Measurements from ENCODE around the gene QARS1. TPM values are rescaled to one million over a fixed set of nuclear protein-coding genes. Genes with fewer than 3 reads are reported as not detected.

QARS1 gene
- total and polyA plus RNA-seq, 2 donors (not counting 1 experiment from before 2014, with no cell fraction given) = 282 to 426 TPM

DNA sequence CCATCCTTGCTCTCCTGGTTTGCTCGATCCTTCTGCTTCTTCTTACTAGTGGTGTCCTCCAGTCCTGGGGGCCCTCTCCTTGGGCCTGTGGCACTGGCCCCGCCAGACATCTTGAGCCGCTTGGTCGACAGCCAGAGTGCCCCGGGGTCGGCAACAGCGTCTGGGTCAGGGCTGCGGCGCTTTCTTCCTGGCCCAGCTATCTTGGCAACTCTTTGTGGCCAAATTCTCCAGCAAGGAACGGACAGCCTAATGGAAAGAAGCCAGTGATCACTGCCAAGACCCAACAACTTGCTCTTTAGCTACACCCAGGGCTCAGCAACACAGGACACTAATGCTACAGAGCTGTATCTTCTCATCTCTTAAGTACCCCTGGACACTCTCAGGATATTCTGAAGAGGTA is 14.5 kb upstream of the QARS1 start:
- no peak overlapping the region for H3K4me3 ChIP-seq (ENCODE audit: control extremely low read depth in 1 of 5, extremely low read depth in 1 of 5, insufficient read depth in 1 of 5, low read depth in 2 of 5, low read length in 4 of 5)
- CTCF ChIA-PET = interaction anchor here (0.6 to 1.0 kb wide), 2 partner anchors 12 to 131 kb away, joined by 3 to 4 read pairs; no protein-coding TSS in a partner anchor
- no peaks in the 10 kb centered on the region for H3K27me3 Mint-ChIP-seq

DNA sequence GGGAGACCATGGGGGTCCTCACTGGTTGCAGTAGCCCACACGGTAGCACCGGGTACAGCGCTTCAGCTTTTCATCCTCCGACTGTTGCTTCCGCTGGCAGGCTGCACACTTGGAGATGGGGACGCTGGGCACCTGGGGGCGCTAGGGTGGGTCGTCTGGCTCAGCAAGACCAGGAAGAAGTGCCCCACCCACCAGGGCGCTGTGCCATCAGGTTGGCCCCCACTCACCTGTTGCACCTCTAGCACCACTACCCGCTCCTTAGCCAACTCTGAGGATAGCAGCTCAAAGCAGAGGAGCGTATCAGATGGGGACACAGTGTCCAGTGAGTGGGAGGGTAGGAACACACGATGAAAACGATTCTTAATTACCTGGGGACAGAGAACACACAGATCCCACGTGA is 7.7 kb upstream of the QARS1 start:
- Histone ChIP-seq H4K20me1 (ENCODE audit: control insufficient read depth, insufficient read depth, low read length, poor library complexity, severe bottlenecking) (peaks cover 11% of the 10 kb centered on the region), H2AFZ (ENCODE audit: insufficient read depth, low read depth, low read length, poor library complexity, severe bottlenecking) (no peak overlapping the region), H3K36me3 (replicated peaks in 1 of 2; ENCODE audit: control extremely low read depth in 1 of 2, control insufficient read depth in 1 of 2, extremely low read depth in 1 of 2, insufficient read depth in 2 of 2, low read length in 1 of 2) (peaks cover 0 to 86% of the 10 kb centered on the region in 2 experiments), H3K27me3 (replicated peaks in 1 of 4; ENCODE audit: control extremely low read depth in 1 of 4, control insufficient read depth in 3 of 4, insufficient read depth in 4 of 4, low read length in 3 of 4) (no peaks in the 10 kb centered on the region), H3K4me3 (ENCODE audit: control extremely low read depth in 1 of 5, extremely low read depth in 1 of 5, insufficient read depth in 1 of 5, low read depth in 2 of 5, low read length in 4 of 5) (no peak overlapping the region), H3K79me2 (ENCODE audit: control insufficient read depth, insufficient read depth, low read length) (peaks cover 29% of the 10 kb centered on the region), H3K4me1 (ENCODE audit: control insufficient read depth in 2 of 2, insufficient read depth in 2 of 2, low read length in 2 of 2) (no peaks in the 10 kb centered on the region), H3K4me2 (replicated peaks; ENCODE audit: low read depth, low read length, poor library complexity, severe bottlenecking) (no peak overlapping the region), H3K9me3 (ENCODE audit: control extremely low read depth in 1 of 3, control insufficient read depth in 2 of 3, insufficient read depth in 1 of 3, low read length in 2 of 3) (no peaks in the 10 kb centered on the region), H3K9ac (ENCODE audit: low read length) (no peak overlapping the region), H3K27ac (ENCODE audit: low read length in 2 of 2) (no peak overlapping the region)
- intact Hi-C loops (cut with micrococcal nuclease) = no loop called here
- POLR2A ChIA-PET = no interaction called here
- CTCF ChIA-PET = no interaction called here
- ATAC-seq (ENCODE audit: low read depth) (no peak), DNase-seq (no peak)
- over 99% methylated on average over 13 of the region's 14 CpGs for WGBS (ENCODE audit: insufficient coverage)
- Mint-ChIP-seq H3K9me3 (ENCODE audit: insufficient read depth) (no peaks in the 10 kb centered on the region), H3K4me1 (no peaks in the 10 kb centered on the region), H3K27ac (no peak overlapping the region), H3K4me3 (no peak overlapping the region), H3K27me3 (no peaks in the 10 kb centered on the region)
- TF ChIP-seq EZH2 (IDR thresholded peaks at IDR 0.05; ENCODE audit: borderline replicate concordance, insufficient read depth, low read depth, low read length, poor library complexity, severe bottlenecking) = no peak

More for the DNA sequence above, 14.5 kb upstream of the QARS1 start:
- WGBS (ENCODE audit: insufficient coverage) = 97% methylated on average over 10 of the region's 10 CpGs
- intact Hi-C loops (cut with micrococcal nuclease) = no loop called here
- peaks cover 46% of the 10 kb centered on the region for H3K79me2 ChIP-seq (ENCODE audit: control insufficient read depth, insufficient read depth, low read length)
- no peak overlapping the region for H3K27ac Mint-ChIP-seq
- H3K4me1 Mint-ChIP-seq = peaks cover 15% of the 10 kb centered on the region
- H3K4me2 ChIP-seq (replicated peaks; ENCODE audit: low read depth, low read length, poor library complexity, severe bottlenecking) = peak overlapping the region; percentile 88
- peaks cover 11% of the 10 kb centered on the region for H4K20me1 ChIP-seq (ENCODE audit: control insufficient read depth, insufficient read depth, low read length, poor library complexity, severe bottlenecking)
- H3K36me3 ChIP-seq (replicated peaks in 1 of 2; ENCODE audit: control extremely low read depth in 1 of 2, control insufficient read depth in 1 of 2, extremely low read depth in 1 of 2, insufficient read depth in 2 of 2, low read length in 1 of 2) = peaks cover 0 to 50% of the 10 kb centered on the region in 2 experiments
- no peak for TF ChIP-seq EZH2 (IDR thresholded peaks at IDR 0.05; ENCODE audit: borderline replicate concordance, insufficient read depth, low read depth, low read length, poor library complexity, severe bottlenecking)
- TF ChIP-seq, protein P1, sequence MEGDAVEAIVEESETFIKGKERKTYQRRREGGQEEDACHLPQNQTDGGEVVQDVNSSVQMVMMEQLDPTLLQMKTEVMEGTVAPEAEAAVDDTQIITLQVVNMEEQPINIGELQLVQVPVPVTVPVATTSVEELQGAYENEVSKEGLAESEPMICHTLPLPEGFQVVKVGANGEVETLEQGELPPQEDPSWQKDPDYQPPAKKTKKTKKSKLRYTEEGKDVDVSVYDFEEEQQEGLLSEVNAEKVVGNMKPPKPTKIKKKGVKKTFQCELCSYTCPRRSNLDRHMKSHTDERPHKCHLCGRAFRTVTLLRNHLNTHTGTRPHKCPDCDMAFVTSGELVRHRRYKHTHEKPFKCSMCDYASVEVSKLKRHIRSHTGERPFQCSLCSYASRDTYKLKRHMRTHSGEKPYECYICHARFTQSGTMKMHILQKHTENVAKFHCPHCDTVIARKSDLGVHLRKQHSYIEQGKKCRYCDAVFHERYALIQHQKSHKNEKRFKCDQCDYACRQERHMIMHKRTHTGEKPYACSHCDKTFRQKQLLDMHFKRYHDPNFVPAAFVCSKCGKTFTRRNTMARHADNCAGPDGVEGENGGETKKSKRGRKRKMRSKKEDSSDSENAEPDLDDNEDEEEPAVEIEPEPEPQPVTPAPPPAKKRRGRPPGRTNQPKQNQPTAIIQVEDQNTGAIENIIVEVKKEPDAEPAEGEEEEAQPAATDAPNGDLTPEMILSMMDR (IDR thresholded peaks at IDR 0.05) = no peak
- no peaks in the 10 kb centered on the region for H3K9me3 Mint-ChIP-seq (ENCODE audit: insufficient read depth)
- no peak overlapping the region for H3K9ac ChIP-seq (ENCODE audit: low read length)
- H3K4me1 ChIP-seq (ENCODE audit: control insufficient read depth in 2 of 2, insufficient read depth in 2 of 2, low read length in 2 of 2) = peaks cover 12 to 21% of the 10 kb centered on the region in 2 donors
- H3K27me3 ChIP-seq (replicated peaks in 1 of 4; ENCODE audit: control extremely low read depth in 1 of 4, control insufficient read depth in 3 of 4, insufficient read depth in 4 of 4, low read length in 3 of 4) = no peaks in the 10 kb centered on the region
- H3K4me3 Mint-ChIP-seq = peak overlapping the region; percentile 88
- H2AFZ ChIP-seq (ENCODE audit: insufficient read depth, low read depth, low read length, poor library complexity, severe bottlenecking) = no peak overlapping the region
- POLR2A ChIA-PET = interaction anchor here (0.9 kb wide), 1 partner anchor 18 kb away, joined by 3 read pairs; no protein-coding TSS in a partner anchor
- no peak overlapping the region for H3K27ac ChIP-seq (ENCODE audit: low read length in 2 of 2)
- DNase-seq (no peak), ATAC-seq (ENCODE audit: low read depth) (no peak)
- peaks cover 0 to 5% (median 0%) of the 10 kb centered on the region in 3 donors for H3K9me3 ChIP-seq (ENCODE audit: control extremely low read depth in 1 of 3, control insufficient read depth in 2 of 3, insufficient read depth in 1 of 3, low read length in 2 of 3)

All from B cell (primary cell).